ENCODE data around the gene RIMS3.

Gene RIMS3

GRCh38 chr1:40691538-40692428 is 26.3 kb upstream of the RIMS3 start, which contains the start of gene NFYC:
Gene NFYC (plus strand): TSS chr1:40691704. CDS start chr1:40738844, 47,140 bp downstream.
- Histone ChIP-seq H3K4me1 (ENCODE audit: control insufficient read depth in 2 of 2, insufficient read depth in 2 of 2, low read length in 2 of 2) (peaks cover 19 to 24% of the 10 kb centered on the region in 2 donors), H3K9ac (ENCODE audit: low read depth in 1 of 2, low read length in 2 of 2) (peak within 1 kb of the TSS; percentile 78 to 99), H3K27ac (ENCODE audit: low read depth in 2 of 2, low read length in 2 of 2) (peak within 1 kb of the TSS; percentile 99), H3K36me3 (ENCODE audit: control insufficient read depth in 2 of 2, insufficient read depth in 2 of 2, low read length in 2 of 2) (peaks cover 0 to 2% of the 10 kb centered on the region in 2 donors), H3K4me3 (ENCODE audit: low read length in 2 of 2) (peak within 1 kb of the TSS; percentile 90 to 96), H3K27me3 (ENCODE audit: control insufficient read depth in 2 of 2, insufficient read depth in 2 of 2, low read length in 2 of 2) (no peaks in the 10 kb centered on the region), H3K9me3 (ENCODE audit: control insufficient read depth in 2 of 2, low read length in 2 of 2) (no peaks in the 10 kb centered on the region)

DNA sequence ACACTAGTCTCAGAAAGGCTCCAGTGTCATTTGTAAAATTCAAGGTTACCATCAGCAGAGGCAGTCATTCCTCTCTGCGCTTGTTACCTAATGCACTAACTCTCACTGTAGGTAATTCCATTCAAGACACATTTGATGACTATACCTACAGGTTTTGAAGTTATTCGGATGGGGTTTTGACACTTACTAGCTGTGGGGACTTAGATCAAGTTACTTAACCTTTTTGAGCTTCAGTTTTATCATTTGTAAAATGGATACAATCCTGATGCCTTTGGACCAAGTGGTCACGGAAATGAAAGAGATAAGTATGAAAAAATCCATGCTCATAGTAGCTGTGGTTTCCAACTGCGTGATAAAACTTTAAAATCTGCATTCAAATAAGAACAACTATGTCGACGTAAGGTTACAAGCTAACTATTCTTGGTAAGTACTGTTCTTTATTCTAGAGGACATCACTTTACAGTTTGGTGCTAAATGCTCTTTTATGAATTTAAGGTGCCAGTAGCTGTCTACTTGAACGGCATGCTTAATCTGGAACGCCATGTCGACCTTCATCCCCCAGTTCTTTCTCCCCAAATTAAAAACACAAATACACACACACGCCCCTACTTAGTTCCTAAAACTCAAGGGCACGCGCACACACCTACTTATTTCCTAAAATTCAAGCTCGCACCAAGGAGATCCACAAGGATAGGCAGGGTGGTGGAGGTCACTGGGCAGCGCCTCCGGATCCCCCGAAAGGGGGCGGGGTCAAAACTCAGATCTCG is 25.5 kb upstream of the RIMS3 start:
- Histone ChIP-seq H3K27ac (ENCODE audit: low read depth in 2 of 2, low read length in 2 of 2) (peak overlapping the region; percentile 99), H3K27me3 (ENCODE audit: control insufficient read depth in 2 of 2, insufficient read depth in 2 of 2, low read length in 2 of 2) (no peaks in the 10 kb centered on the region), H3K9me3 (ENCODE audit: control insufficient read depth in 2 of 2, low read length in 2 of 2) (no peaks in the 10 kb centered on the region), H3K4me3 (ENCODE audit: low read length in 2 of 2) (peak overlapping the region; percentile 90 to 96), H3K4me1 (ENCODE audit: control insufficient read depth in 2 of 2, insufficient read depth in 2 of 2, low read length in 2 of 2) (peaks cover 19 to 24% of the 10 kb centered on the region in 2 donors), H3K36me3 (ENCODE audit: control insufficient read depth in 2 of 2, insufficient read depth in 2 of 2, low read length in 2 of 2) (no peaks in the 10 kb centered on the region), H3K9ac (ENCODE audit: low read depth in 1 of 2, low read length in 2 of 2) (peak overlapping the region; percentile 72 to 99)

GRCh38 chr1:40689737-40690136 is 24.3 kb upstream of the RIMS3 start:
- H3K4me3 ChIP-seq (ENCODE audit: low read length in 2 of 2): no peak overlapping the region
- H3K27ac ChIP-seq (ENCODE audit: low read depth in 2 of 2, low read length in 2 of 2): no peak overlapping the region
- H3K9ac ChIP-seq (ENCODE audit: low read depth in 1 of 2, low read length in 2 of 2): no peak overlapping the region
- H3K27me3 ChIP-seq (ENCODE audit: control insufficient read depth in 2 of 2, insufficient read depth in 2 of 2, low read length in 2 of 2): no peaks in the 10 kb centered on the region
- H3K9me3 ChIP-seq (ENCODE audit: control insufficient read depth in 2 of 2, low read length in 2 of 2): no peaks in the 10 kb centered on the region
- H3K4me1 ChIP-seq (ENCODE audit: control insufficient read depth in 2 of 2, insufficient read depth in 2 of 2, low read length in 2 of 2): peaks cover 19 to 24% of the 10 kb centered on the region in 2 donors
- no peaks in the 10 kb centered on the region for H3K36me3 ChIP-seq (ENCODE audit: control insufficient read depth in 2 of 2, insufficient read depth in 2 of 2, low read length in 2 of 2)

DNA sequence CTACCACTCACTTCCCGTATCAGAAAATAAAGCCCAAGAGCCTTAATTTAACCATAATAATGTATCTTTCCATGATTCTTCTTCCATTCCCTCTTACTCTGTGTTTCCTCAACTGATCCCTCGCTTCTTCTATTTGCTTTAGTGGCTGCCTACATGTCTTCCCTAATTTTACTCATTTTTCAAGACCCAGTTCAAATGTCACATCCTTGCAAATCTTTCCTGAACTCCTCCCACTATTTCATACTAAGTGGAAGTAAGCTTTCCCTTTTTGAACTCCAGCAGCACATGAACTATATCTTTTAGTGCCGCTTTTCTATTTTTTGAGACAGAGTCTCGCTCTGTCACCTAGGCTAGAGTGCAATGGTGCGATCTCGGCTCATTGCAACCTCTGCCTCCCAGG is 22.2 kb upstream of the RIMS3 start:
- H3K4me3 ChIP-seq (ENCODE audit: low read length in 2 of 2): no peak overlapping the region
- no peaks in the 10 kb centered on the region for H3K36me3 ChIP-seq (ENCODE audit: control insufficient read depth in 2 of 2, insufficient read depth in 2 of 2, low read length in 2 of 2)
- H3K27ac ChIP-seq (ENCODE audit: low read depth in 2 of 2, low read length in 2 of 2): no peak overlapping the region
- H3K9ac ChIP-seq (ENCODE audit: low read depth in 1 of 2, low read length in 2 of 2): no peak overlapping the region
- H3K9me3 ChIP-seq (ENCODE audit: control insufficient read depth in 2 of 2, low read length in 2 of 2): no peaks in the 10 kb centered on the region
- no peaks in the 10 kb centered on the region for H3K27me3 ChIP-seq (ENCODE audit: control insufficient read depth in 2 of 2, insufficient read depth in 2 of 2, low read length in 2 of 2)
- H3K4me1 ChIP-seq (ENCODE audit: control insufficient read depth in 2 of 2, insufficient read depth in 2 of 2, low read length in 2 of 2): peaks cover 10 to 11% of the 10 kb centered on the region in 2 donors

GRCh38 chr1:40687059-40687458 is 21.6 kb upstream of the RIMS3 start:
- Histone ChIP-seq H3K4me1 (ENCODE audit: control insufficient read depth in 2 of 2, insufficient read depth in 2 of 2, low read length in 2 of 2) (peaks cover 4 to 5% of the 10 kb centered on the region in 2 donors), H3K4me3 (ENCODE audit: low read length in 2 of 2) (no peak overlapping the region), H3K9ac (ENCODE audit: low read depth in 1 of 2, low read length in 2 of 2) (no peak overlapping the region), H3K27me3 (ENCODE audit: control insufficient read depth in 2 of 2, insufficient read depth in 2 of 2, low read length in 2 of 2) (no peaks in the 10 kb centered on the region), H3K27ac (ENCODE audit: low read depth in 2 of 2, low read length in 2 of 2) (no peak overlapping the region), H3K36me3 (ENCODE audit: control insufficient read depth in 2 of 2, insufficient read depth in 2 of 2, low read length in 2 of 2) (no peaks in the 10 kb centered on the region), H3K9me3 (ENCODE audit: control insufficient read depth in 2 of 2, low read length in 2 of 2) (no peaks in the 10 kb centered on the region)

DNA sequence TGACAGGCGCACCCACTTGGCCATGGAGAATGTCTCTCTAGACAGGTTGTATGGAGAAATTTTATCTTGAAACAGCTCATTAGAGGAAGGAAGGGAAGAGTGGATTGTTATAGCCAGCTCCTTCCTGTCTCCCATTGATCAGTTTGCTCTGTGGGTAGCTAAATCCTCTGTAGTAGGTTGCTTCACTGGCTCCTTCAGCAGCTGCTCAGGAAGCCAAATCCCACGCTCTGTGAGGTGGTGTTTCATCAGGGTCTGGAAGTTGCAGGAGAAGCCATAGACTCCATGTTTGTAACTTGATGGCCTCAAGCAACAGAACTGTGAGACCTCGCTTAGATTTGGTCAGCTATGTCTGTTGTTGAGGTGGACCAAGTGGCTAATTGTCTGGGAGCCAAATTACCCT is 19.2 kb upstream of the RIMS3 start:
- Histone ChIP-seq H3K27me3 (ENCODE audit: control insufficient read depth in 2 of 2, insufficient read depth in 2 of 2, low read length in 2 of 2) (no peaks in the 10 kb centered on the region), H3K9me3 (ENCODE audit: control insufficient read depth in 2 of 2, low read length in 2 of 2) (no peaks in the 10 kb centered on the region), H3K36me3 (ENCODE audit: control insufficient read depth in 2 of 2, insufficient read depth in 2 of 2, low read length in 2 of 2) (no peaks in the 10 kb centered on the region), H3K9ac (ENCODE audit: low read depth in 1 of 2, low read length in 2 of 2) (no peak overlapping the region), H3K27ac (ENCODE audit: low read depth in 2 of 2, low read length in 2 of 2) (no peak overlapping the region), H3K4me1 (ENCODE audit: control insufficient read depth in 2 of 2, insufficient read depth in 2 of 2, low read length in 2 of 2) (no peaks in the 10 kb centered on the region), H3K4me3 (ENCODE audit: low read length in 2 of 2) (no peak overlapping the region)

GRCh38 chr1:40679165-40679953 is 13.9 kb upstream of the RIMS3 start:
- Histone ChIP-seq H3K4me1 (ENCODE audit: control insufficient read depth in 2 of 2, insufficient read depth in 2 of 2, low read length in 2 of 2) (no peaks in the 10 kb centered on the region), H3K36me3 (ENCODE audit: control insufficient read depth in 2 of 2, insufficient read depth in 2 of 2, low read length in 2 of 2) (no peaks in the 10 kb centered on the region), H3K27ac (ENCODE audit: low read depth in 2 of 2, low read length in 2 of 2) (no peak overlapping the region), H3K9ac (ENCODE audit: low read depth in 1 of 2, low read length in 2 of 2) (no peak overlapping the region), H3K27me3 (ENCODE audit: control insufficient read depth in 2 of 2, insufficient read depth in 2 of 2, low read length in 2 of 2) (no peaks in the 10 kb centered on the region), H3K9me3 (ENCODE audit: control insufficient read depth in 2 of 2, low read length in 2 of 2) (no peaks in the 10 kb centered on the region), H3K4me3 (ENCODE audit: low read length in 2 of 2) (no peak overlapping the region)

- H3K36me3 ChIP-seq (ENCODE audit: control insufficient read depth in 2 of 2, insufficient read depth in 2 of 2, low read length in 2 of 2): no peaks in the 10 kb centered on the region
- no peak overlapping the region for H3K9ac ChIP-seq (ENCODE audit: low read depth in 1 of 2, low read length in 2 of 2)
- no peaks in the 10 kb centered on the region for H3K9me3 ChIP-seq (ENCODE audit: control insufficient read depth in 2 of 2, low read length in 2 of 2)
- no peaks in the 10 kb centered on the region for H3K27me3 ChIP-seq (ENCODE audit: control insufficient read depth in 2 of 2, insufficient read depth in 2 of 2, low read length in 2 of 2)
- no peak overlapping the region for H3K4me3 ChIP-seq (ENCODE audit: low read length in 2 of 2)
- H3K4me1 ChIP-seq (ENCODE audit: control insufficient read depth in 2 of 2, insufficient read depth in 2 of 2, low read length in 2 of 2): no peaks in the 10 kb centered on the region
- no peak overlapping the region for H3K27ac ChIP-seq (ENCODE audit: low read depth in 2 of 2, low read length in 2 of 2)
Observed at GRCh38 chr1:40676501-40676900, 11.0 kb upstream of the RIMS3 start.

GRCh38 chr1:40673452-40673851 is 8.0 kb upstream of the RIMS3 start:
- H3K27me3 ChIP-seq (ENCODE audit: control insufficient read depth in 2 of 2, insufficient read depth in 2 of 2, low read length in 2 of 2): no peaks in the 10 kb centered on the region
- no peak overlapping the region for H3K9ac ChIP-seq (ENCODE audit: low read depth in 1 of 2, low read length in 2 of 2)
- H3K27ac ChIP-seq (ENCODE audit: low read depth in 2 of 2, low read length in 2 of 2): no peak overlapping the region
- H3K4me1 ChIP-seq (ENCODE audit: control insufficient read depth in 2 of 2, insufficient read depth in 2 of 2, low read length in 2 of 2): peaks cover 0 to 4% of the 10 kb centered on the region in 2 donors
- H3K4me3 ChIP-seq (ENCODE audit: low read length in 2 of 2): no peak overlapping the region
- H3K36me3 ChIP-seq (ENCODE audit: control insufficient read depth in 2 of 2, insufficient read depth in 2 of 2, low read length in 2 of 2): no peaks in the 10 kb centered on the region
- H3K9me3 ChIP-seq (ENCODE audit: control insufficient read depth in 2 of 2, low read length in 2 of 2): no peaks in the 10 kb centered on the region
